CD4-positive, alpha-beta T cell treated with Interleukin-10 for 1 hour (primary cell): Measurements from ENCODE around the gene MYADM.
A peak's percentile ranks its signal among the peaks of the same experiment; 100 is the strongest.
"Not testable (repeated sequence)": the region's sequence is repeated elsewhere in the genome, so short reads cannot be mapped to it uniquely, and the experiment has no call there.

Experiments used
- DNase-seq: peaks from one replicate; pipeline ENCODE4 v3.0.0-alpha.2; 2020

The MYADM gene

GRCh38 chr19:53868892-53869804, 1.5 kb downstream of the MYADM start:
- peak; percentile 94 for DNase-seq

- DNase-seq, result not testable (repeated sequence)
Observed at GRCh38 chr19:53869805-53870484, 2.3 kb downstream of the MYADM start.

- DNase-seq, result peak; percentile 47
Observed at GRCh38 chr19:53870485-53870844, 2.8 kb downstream of the MYADM start.

- peak; percentile 51 for DNase-seq
Observed at GRCh38 chr19:53871454-53871853, 3.8 kb downstream of the MYADM start.

GRCh38 chr19:53872762-53873161, 5.1 kb downstream of the MYADM start:
- DNase-seq, result peak; percentile 45

GRCh38 chr19:53873773-53874605, 6.3 kb downstream of the MYADM start:
- DNase-seq, result peak; percentile 49

GRCh38 chr19:53874606-53874990, 6.9 kb downstream of the MYADM start:
- peak; percentile 37 for DNase-seq

GRCh38 chr19:53875602-53876325, 8.1 kb downstream of the MYADM start:
- DNase-seq, result peak; percentile 39

- peak; percentile 54 for DNase-seq
Observed at GRCh38 chr19:53876651-53877224, 9.1 kb downstream of the MYADM start.

GRCh38 chr19:53877361-53877766, 9.7 kb downstream of the MYADM start:
- DNase-seq, result peak; percentile 83

GRCh38 chr19:53878776-53879139, 11.1 kb downstream of the MYADM start:
- peak; percentile 50 for DNase-seq

GRCh38 chr19:53879140-53880081, 11.7 kb downstream of the MYADM start:
- peak; percentile 89 for DNase-seq

GRCh38 chr19:53880711-53881481, 13.2 kb downstream of the MYADM start:
- DNase-seq, result no peak

GRCh38 chr19:53881482-53882390, 14.1 kb downstream of the MYADM start, which contains the start of gene PRKCG:
Gene PRKCG (plus strand): TSS chr19:53882197. CDS start chr19:53882495, 298 bp downstream.
- peak; percentile 75 for DNase-seq

- DNase-seq, result no peak
Observed at GRCh38 chr19:53882391-53883050, 14.8 kb downstream of the MYADM start.

GRCh38 chr19:53883231-53883661, 15.6 kb downstream of the MYADM start:
- DNase-seq, result peak; percentile 57

- DNase-seq, result no peak
Observed at GRCh38 chr19:53883741-53884140, 16.1 kb downstream of the MYADM start.

GRCh38 chr19:53884256-53884655, 16.6 kb downstream of the MYADM start:
- no peak for DNase-seq
